Activated CD4-positive, alpha-beta T cell treated with anti-CD3 and anti-CD28 coated beads, Interleukin-2, Interleukin-6, amounts not matched to agents 100 ng/mL and 50 ng/mL, durations not matched to agents 16 hours and 8 hours (primary cell): ENCODE measurements around the gene SIN3A.
"Not testable (repeated sequence)": the region's sequence is repeated elsewhere in the genome, so short reads cannot be mapped to it uniquely, and the experiment has no call there.

Source experiments
- DNase-seq: peaks from one replicate; pipeline ENCODE4 v3.0.0-alpha.2; 2020

SIN3A gene

DNA sequence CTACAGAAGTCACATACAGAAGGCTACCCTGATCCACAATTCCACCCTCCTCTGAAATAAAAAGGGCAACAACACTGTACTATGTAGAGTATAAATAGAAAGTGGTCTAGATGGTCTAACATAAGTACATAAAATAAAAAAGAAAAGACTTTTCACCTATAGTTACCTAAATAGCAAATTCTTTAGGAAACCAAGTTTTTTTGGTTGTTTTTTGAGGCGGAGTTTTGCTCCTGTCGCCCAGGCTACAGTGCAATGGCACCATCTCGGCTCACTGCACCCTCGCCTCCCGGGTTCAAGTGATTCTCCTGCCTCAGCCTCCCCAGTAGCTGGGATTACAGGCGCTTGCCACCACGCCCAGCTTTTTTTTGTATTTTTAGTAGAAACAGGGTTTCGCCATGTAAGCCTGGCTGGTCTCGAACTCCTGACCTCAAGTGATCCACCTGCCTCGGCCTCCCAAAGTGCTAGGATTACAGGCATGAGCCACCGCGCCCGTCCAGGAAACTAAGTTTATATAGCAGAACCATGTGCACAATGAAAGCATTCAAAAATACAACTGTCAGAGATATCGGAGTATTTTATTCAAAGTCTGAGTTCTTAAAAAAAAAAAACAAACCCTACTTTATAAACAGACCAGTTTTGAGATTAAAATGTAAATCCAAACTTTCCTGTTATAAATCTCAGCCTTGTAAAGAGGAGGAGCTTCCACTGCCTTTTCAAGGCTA, 1.7 kb downstream of the SIN3A start:
- no peak for DNase-seq

DNA sequence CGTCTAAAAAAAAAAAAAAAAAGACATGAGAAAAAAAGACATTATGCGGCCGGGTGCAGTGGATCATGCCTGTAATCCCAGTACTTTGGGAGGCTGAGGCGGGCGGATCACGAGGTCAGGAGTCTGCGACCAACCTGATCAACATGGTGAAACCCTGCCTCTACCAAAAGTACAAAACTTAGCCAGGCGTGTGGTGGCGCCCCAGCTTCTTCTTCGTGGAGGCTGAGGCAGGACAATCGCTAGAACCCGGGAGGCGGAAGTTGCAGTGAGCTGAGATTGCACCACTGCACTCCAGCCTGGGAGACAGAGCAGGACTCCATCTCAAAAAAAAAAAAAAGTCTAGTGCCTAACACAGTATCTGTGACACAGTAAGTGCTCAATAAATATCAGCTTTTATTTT, 3.3 kb downstream of the SIN3A start:
- not testable (repeated sequence) for DNase-seq

DNA sequence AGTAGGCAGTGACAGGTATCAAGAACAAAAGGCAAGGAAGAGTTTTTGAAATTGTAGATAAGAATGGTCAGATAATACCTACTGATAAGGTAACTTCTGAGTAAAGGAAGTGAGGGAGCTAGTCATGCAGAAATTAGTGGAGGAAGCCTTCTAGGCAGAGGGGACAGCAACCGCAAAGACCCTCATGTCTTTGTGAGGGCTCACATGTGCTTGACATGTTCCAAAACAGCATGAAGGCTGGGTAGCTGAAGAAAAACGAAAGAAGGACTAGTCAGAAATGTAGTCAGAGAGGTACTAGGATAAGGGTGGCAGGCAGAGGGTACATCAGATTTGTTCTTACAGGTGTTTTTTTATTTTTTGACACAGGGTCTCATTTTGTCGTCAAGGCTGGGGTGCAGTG, 5.3 kb downstream of the SIN3A start:
- peak; percentile 57 for DNase-seq

- DNase-seq = not testable (repeated sequence)
Observed at GRCh38 chr15:75445324-75445723, 6.2 kb downstream of the SIN3A start.

DNA sequence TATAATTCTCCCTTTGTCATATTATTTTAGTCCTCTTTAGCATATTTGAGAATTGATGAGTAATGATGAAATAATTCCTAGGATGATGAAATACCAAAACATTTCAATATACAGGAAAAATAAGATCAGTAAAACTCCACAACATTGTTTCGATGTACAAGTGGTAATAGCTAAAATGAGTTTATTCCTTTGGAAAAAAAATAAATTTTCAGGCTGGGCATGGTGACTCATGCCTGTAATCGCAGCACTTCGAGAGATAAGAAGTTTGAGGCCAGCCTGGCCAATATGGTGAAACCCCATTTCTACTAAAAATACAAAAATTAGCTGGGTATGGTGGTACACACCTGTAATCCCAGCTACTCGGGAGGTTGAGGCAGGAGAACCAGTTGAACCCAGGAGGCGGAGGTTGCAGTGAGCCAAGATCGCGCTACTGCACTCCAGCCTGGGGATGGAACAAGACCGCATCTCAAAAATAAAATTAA, 7.5 kb downstream of the SIN3A start:
- DNase-seq = not testable (repeated sequence)

- DNase-seq = no peak
Observed at GRCh38 chr15:75437721-75438120, 13.8 kb downstream of the SIN3A start.

- no peak for DNase-seq
Observed at GRCh38 chr15:75436881-75437280, 14.6 kb downstream of the SIN3A start.

GRCh38 chr15:75431682-75432081, 19.8 kb downstream of the SIN3A start:
- no peak for DNase-seq

DNA sequence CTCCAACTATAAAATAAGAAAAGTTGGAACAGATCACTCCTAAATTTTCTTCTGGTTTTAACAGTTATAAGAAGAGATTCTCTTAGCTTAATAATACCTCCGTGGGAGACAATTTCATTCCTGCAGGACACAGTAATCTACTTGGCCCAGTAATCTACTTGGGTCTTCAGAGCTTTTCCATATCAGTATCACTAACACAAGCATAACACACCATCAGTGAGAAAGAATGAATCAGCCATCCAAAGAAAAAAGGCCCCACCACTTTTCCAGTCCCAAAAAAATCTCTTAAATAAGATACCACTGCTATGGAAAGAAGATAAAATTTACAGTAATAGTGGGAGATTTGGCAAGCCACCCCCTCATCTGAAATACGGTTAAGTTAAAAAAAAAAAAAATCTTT, 20.2 kb downstream of the SIN3A start:
- DNase-seq = no peak

- DNase-seq = no peak
Observed at GRCh38 chr15:75430259-75430658, 21.2 kb downstream of the SIN3A start.

GRCh38 chr15:75428152-75428551, 23.3 kb downstream of the SIN3A start:
- no peak for DNase-seq

GRCh38 chr15:75425966-75426500, 25.5 kb downstream of the SIN3A start:
- no peak for DNase-seq

DNA sequence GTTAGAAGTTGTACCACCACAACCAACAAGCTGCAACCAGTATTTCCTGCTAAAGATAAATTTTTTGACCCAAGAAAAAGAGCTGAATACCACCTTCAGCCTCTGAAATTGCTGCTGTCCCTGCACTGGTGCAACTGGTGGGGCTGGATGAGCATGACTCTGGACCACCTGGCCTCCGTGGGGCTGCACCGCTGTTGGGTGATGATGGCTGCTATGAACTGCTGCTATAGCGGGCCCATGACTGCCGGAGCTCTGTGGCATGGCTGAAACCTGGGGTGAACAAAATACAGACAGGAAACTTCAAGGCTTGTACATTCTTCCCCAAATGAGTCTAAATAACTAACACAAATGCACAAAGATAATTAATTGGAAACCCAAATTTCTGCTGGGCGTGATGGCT, 28.9 kb downstream of the SIN3A start:
- no peak for DNase-seq

- no peak for DNase-seq
Observed at GRCh38 chr15:75420698-75421097, 30.8 kb downstream of the SIN3A start.

DNA sequence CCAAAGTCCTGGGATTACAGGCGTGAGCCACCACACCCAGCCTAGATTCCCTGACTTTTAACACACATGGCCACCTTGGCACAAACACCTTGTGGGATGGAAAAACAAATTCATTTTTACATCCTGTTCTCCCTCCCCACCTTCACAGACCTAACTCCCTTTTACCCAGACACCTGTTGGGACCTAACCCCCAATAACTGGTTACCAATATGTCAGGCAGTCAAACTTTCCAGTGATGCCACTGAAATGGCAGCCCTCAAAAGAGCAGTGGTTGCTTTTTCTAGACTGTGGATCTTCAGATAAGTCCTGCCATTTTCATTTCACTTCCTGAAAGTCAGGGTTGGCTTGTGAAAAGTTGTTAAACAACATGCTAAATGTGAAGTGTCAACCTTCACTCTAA, 34.9 kb downstream of the SIN3A start:
- no peak for DNase-seq

GRCh38 chr15:75410196-75410595, 41.3 kb downstream of the SIN3A start:
- DNase-seq = peak; percentile 39

- peak; percentile 46 for DNase-seq
Observed at GRCh38 chr15:75407083-75407482, 44.4 kb downstream of the SIN3A start.

- DNase-seq = peak; percentile 41
Observed at GRCh38 chr15:75403892-75404291, 47.6 kb downstream of the SIN3A start.

DNA sequence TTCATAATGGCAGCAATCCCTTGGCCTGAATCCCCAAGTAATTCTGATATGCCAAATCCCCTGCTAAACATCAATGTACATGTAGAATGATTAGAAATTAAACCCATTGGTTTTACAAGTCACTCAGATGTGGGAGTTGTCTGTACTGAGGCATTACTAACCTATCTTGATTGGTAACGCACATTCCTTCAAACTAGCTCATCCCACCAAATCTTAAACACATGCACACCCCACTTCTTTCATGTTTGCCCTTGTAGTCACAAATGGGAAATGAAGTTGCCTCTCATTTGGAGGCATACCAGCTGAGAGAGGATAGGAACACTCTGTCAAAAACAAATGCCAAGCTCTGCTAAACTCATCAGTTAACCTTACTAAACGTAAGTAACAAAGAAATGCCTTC, 54.0 kb downstream of the SIN3A start:
- DNase-seq = no peak

DNA sequence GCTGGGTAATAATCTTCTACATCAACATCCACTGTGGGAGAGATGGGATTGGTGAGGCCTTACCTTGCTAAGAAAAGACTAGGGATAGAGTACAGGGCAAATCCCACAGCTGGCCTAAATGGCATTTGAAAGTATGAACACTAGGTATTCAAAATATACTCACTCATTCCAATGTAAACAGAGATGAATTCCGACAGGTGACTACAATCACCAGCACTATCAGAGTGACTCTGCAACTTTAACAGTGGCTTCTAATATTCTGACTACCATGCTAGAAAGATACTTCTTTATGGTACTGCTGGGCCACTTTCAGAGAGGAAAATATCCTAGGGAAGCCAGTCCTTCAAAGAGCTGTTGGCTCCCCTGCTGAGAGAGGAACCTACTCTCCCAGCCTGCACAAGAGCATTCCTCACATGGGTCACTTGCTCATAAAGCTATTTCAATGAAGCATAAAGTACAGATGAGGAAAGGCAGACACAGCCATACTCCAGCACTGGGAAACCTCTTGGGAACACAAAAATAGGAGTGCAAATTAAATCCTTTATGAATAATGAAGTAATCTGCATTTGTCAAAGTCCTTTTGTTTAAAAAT, 61.6 kb downstream of the SIN3A start:
- DNase-seq = no peak

GRCh38 chr15:75383986-75384385, 67.5 kb downstream of the SIN3A start:
- DNase-seq = not testable (repeated sequence)

DNA sequence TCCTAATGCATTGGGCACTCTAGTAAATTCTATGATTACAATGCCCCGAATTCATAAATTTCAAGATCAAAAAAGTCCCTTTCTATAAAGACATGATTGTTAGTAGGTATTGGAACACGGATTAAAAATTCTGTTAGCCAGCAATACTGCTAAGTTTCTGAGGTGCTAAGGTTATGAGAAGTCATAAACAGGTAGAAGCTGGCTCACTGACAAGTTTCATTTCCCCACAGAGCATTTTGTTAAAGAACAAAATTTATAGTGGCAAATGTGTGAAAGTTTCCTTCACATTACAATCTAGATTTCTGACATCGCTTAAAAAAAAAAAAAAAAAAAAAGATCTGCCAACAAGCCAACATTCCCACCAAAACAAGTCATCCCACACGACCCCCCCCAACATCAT, 70.7 kb downstream of the SIN3A start:
- DNase-seq = no peak

GRCh38 chr15:75371901-75372688, 79.4 kb downstream of the SIN3A start:
- no peak for DNase-seq

DNA sequence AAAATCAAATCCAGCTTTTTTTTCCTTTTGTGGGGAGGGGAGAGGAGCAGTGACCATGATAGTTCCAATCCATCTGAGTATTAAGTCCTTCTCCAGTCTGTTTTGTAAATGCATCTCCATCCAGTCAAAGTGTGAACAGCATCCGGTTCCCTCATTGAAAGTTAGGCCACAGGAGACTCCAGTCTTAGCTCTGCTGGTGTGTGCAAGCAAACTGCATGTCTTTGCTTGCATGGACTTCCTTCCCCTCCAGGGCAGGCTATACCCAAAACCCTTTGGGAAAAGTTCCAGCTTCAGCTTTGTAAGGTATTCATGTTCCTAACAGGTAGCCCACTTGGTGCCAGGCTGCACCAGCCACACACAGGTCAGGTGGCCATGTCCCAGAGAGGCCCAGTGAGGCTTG, 80.0 kb downstream of the SIN3A start:
- DNase-seq = no peak
